Caco-2 (cell line): ENCODE results near the gene IFTAP. TPM values are rescaled to one million over a fixed set of nuclear protein-coding genes. Genes with fewer than 3 reads are reported as not detected.

Experiments
- BruUV-seq: library from RNA; stranded (reverse); fragments of 400-500 nt; replicated peaks from 2 replicates; lab custom pipeline; 2021; lab: Mats Ljungman, UMichigan
- CTCF ChIA-PET: fragments of 300-600 bp; sonication (Branson Sonifier 250); formaldehyde crosslinking; loops from one replicate; lab custom pipeline; 2022; ENCODE audit warnings: antibody characterized with exemption; lab: Charles Lee
- POLR2A ChIA-PET: fragments of 300-600 bp; sonication (Branson Sonifier 250); formaldehyde crosslinking; loops from one replicate; lab custom pipeline; 2022; ENCODE audit warnings: antibody characterized with exemption; lab: Charles Lee
- DNase-seq, 2 experiments: peaks; one replicate each; pipeline versions ENCODE4 v3.0.0 to v3.0.0-alpha.2; 2020 to 2022
- H3K27me3 ChIP-seq: replicated peaks from 2 replicates; pipeline ENCODE4 v1.6.0; 2011; ENCODE audit warnings: low read length; ENCODE audit not compliant: control insufficient read depth, insufficient read depth
- H3K36me3 ChIP-seq: 2 replicates; pipeline ENCODE4 v1.5.1; 2011; ENCODE audit warnings: low read length; ENCODE audit not compliant: control insufficient read depth, insufficient read depth
- H3K4me1 ChIP-seq: fragments of 250-450 bp; sonication (Bioruptor Pico); 2 replicates; pipeline ENCODE4 v1.5.1; 2020; ENCODE audit warnings: mild to moderate bottlenecking
- H3K4me3 ChIP-seq: 2 replicates; pipeline ENCODE4 v1.5.1; 2011; ENCODE audit warnings: low read depth, mild to moderate bottlenecking, control low read depth, low read length
- H3K9me3 ChIP-seq: fragments of 250-450 bp; sonication (Bioruptor Pico); 2 replicates; pipeline ENCODE4 v1.5.1; 2020; ENCODE audit warnings: mild to moderate bottlenecking, moderate library complexity
- H3K27ac Mint-ChIP-seq: one replicate; pipeline ENCODE4 v1.8.0; 2022; ENCODE audit warnings: mixed read lengths; ENCODE audit not compliant: unreplicated experiment
- H3K27me3 Mint-ChIP-seq: one replicate; pipeline ENCODE4 v1.8.0; 2022; ENCODE audit warnings: mixed read lengths; ENCODE audit not compliant: insufficient read depth, unreplicated experiment
- H3K36me3 Mint-ChIP-seq: one replicate; pipeline ENCODE4 v1.8.0; 2022; ENCODE audit warnings: mild to moderate bottlenecking, mixed read lengths; ENCODE audit not compliant: insufficient read depth, unreplicated experiment
- H3K4me1 Mint-ChIP-seq: one replicate; pipeline ENCODE4 v1.8.0; 2022; ENCODE audit warnings: low read depth, mixed read lengths; ENCODE audit not compliant: unreplicated experiment
- H3K4me3 Mint-ChIP-seq: one replicate; pipeline ENCODE4 v1.8.0; 2022; ENCODE audit warnings: mild to moderate bottlenecking, moderate library complexity, mixed read lengths; ENCODE audit not compliant: unreplicated experiment
- H3K9me3 Mint-ChIP-seq: one replicate; pipeline ENCODE4 v1.8.0; 2022; ENCODE audit warnings: mixed read lengths; ENCODE audit not compliant: unreplicated experiment
- intact Hi-C: fragments of 100-400 bp; cut with micrococcal nuclease; formaldehyde crosslinking; loops from one replicate; pipeline ENCODE4 v1.10.0; 2022; ENCODE audit not compliant: unreplicated experiment
- total RNA-seq: library from RNA; stranded (reverse); gene quantifications from 2 replicates; pipeline ENCODE4 v1.2.3, GENCODE V29; 2022
- TF ChIP-seq, protein P1 (sequence below), 2 experiments: fragments of 200-600 bp in 1 of 2; IDR thresholded peaks; 1 replicate in 1 of 2; 2 replicates in 1 of 2; pipeline versions ENCODE4 v1.5.1 to v1.8.0; 2011 to 2022; ENCODE audit warnings: antibody characterized with exemption in 1 of 2, control low read depth in 1 of 2, inconsistent platforms in 1 of 2, low read depth in 1 of 2, low read length in 1 of 2, mild to moderate bottlenecking in 1 of 2, moderate library complexity in 1 of 2; ENCODE audit not compliant: insufficient read depth in 1 of 2, severe bottlenecking in 1 of 2, unreplicated experiment in 1 of 2

Gene IFTAP
- total RNA-seq, 1 experiment from 2014 or later, result 10.4 TPM

DNA sequence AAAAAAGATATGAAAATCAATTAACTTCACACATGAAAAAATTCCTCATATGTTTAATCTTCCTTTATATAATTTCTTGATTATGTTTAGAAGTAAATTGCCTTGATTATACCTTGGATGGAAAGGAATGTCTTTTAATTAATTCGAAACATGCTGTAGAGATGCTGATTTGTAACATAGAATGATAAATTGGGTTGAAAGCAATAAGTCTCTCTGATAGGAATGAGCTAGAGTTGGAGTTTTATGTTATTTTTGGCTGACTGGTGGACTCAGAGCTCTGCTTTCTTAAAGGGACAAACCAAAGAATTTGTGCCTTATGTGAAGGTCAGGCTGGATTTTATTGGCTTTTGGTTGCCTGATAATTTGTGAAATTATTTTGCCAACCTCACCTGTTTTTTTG is 98.4 kb downstream of the IFTAP start:
- BruUV-seq, result no TSS peak
- ChIA-PET POLR2A (no interaction called here), CTCF (interaction anchor here (0.6 kb wide), 1 partner anchor 55 kb away, joined by 3 read pairs; no protein-coding TSS in a partner anchor)
- no peak overlapping the region for H3K4me3 Mint-ChIP-seq
- H3K4me1 Mint-ChIP-seq, result no peaks in the 10 kb centered on the region
- H3K27ac Mint-ChIP-seq, result no peak overlapping the region
- no peaks in the 10 kb centered on the region for H3K36me3 ChIP-seq
- intact Hi-C loops, result no loop called here
- no peak overlapping the region for H3K4me3 ChIP-seq
- TF ChIP-seq, protein P1, sequence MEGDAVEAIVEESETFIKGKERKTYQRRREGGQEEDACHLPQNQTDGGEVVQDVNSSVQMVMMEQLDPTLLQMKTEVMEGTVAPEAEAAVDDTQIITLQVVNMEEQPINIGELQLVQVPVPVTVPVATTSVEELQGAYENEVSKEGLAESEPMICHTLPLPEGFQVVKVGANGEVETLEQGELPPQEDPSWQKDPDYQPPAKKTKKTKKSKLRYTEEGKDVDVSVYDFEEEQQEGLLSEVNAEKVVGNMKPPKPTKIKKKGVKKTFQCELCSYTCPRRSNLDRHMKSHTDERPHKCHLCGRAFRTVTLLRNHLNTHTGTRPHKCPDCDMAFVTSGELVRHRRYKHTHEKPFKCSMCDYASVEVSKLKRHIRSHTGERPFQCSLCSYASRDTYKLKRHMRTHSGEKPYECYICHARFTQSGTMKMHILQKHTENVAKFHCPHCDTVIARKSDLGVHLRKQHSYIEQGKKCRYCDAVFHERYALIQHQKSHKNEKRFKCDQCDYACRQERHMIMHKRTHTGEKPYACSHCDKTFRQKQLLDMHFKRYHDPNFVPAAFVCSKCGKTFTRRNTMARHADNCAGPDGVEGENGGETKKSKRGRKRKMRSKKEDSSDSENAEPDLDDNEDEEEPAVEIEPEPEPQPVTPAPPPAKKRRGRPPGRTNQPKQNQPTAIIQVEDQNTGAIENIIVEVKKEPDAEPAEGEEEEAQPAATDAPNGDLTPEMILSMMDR (IDR thresholded peaks at IDR 0.05; ENCODE audit: insufficient read depth in 1 of 2, low read depth in 1 of 2, low read length in 1 of 2, severe bottlenecking in 1 of 2, unreplicated experiment in 1 of 2), result no peak
- no peaks in the 10 kb centered on the region for H3K9me3 ChIP-seq
- H3K27me3 Mint-ChIP-seq, result peaks cover 14% of the 10 kb centered on the region
- peaks cover 1% of the 10 kb centered on the region; the same call in 1 of the 2 replicates for H3K27me3 ChIP-seq
- no peaks in the 10 kb centered on the region for H3K9me3 Mint-ChIP-seq
- H3K36me3 Mint-ChIP-seq, result no peaks in the 10 kb centered on the region
- DNase-seq, result no peak
- H3K4me1 ChIP-seq, result no peaks in the 10 kb centered on the region

DNA sequence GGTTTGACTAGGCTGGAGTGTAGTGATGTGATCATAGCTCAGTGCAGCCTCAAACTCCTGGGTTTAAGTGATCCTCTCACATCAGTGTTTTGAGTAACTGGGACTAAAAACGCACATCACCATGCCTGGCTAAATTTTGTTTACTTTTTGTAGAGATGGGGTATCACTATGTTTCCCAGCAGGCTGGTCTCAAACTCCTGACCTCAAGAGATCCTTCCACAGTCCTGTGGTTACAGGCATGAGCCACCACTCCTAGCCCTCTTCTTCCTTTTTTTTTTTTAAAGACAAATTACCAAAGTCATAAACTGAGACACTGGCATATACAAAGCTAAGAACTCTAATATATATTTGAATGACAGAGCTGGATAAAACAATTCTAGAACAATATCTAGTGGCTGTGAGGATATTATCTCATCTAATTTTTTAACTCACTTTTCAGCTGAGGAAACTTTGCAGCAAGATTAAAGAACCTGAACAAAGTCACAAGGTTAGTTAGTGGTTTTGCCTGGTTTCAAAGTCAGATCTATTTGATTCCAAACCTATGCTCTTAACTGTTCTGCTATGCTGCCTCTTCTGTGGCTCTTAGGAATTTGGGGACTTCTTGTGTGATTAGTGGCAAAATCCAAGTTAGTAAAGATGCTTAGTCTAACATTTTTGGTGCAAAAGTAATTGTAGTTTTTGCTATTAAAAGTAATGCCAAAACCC is 99.0 kb downstream of the IFTAP start:
- intact Hi-C loops, result no loop called here
- BruUV-seq, result no TSS peak
- TF ChIP-seq, protein P1 (IDR thresholded peaks at IDR 0.05; ENCODE audit: insufficient read depth in 1 of 2, low read depth in 1 of 2, low read length in 1 of 2, severe bottlenecking in 1 of 2, unreplicated experiment in 1 of 2), result no peak
- ChIA-PET POLR2A (no interaction called here), CTCF (interaction anchor here (0.6 kb wide), 1 partner anchor 54 kb away, joined by 3 read pairs; no protein-coding TSS in a partner anchor)
- peaks cover 1% of the 10 kb centered on the region; the same call in 1 of the 2 replicates for H3K27me3 ChIP-seq
- H3K27ac Mint-ChIP-seq, result no peak overlapping the region
- H3K9me3 ChIP-seq, result no peaks in the 10 kb centered on the region
- no peak overlapping the region for H3K4me3 ChIP-seq
- no peaks in the 10 kb centered on the region for H3K4me1 ChIP-seq
- no peaks in the 10 kb centered on the region for H3K36me3 Mint-ChIP-seq
- no peak for DNase-seq
- no peak overlapping the region for H3K4me3 Mint-ChIP-seq
- no peaks in the 10 kb centered on the region for H3K36me3 ChIP-seq
- no peaks in the 10 kb centered on the region for H3K4me1 Mint-ChIP-seq
- peaks cover 14% of the 10 kb centered on the region for H3K27me3 Mint-ChIP-seq
- no peaks in the 10 kb centered on the region for H3K9me3 Mint-ChIP-seq

DNA sequence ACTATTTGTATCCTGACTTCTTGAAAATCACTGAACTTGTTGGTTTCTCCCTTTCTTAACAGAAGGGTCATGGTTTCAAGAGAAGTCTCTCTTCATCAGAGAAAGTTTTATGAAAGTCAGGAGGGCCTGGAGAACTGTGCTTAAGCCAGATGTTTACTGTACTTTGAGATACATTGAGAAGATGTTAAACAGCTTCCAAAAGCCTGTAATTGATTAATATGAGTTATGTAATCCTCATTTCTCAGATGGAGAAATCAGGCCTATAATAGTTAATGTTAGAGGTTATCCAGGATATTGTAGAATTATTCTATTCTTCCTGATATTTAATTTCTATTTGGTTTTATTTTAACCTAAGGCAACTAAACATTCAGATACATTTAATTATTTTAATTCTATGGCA is 100.8 kb downstream of the IFTAP start:
- no peaks in the 10 kb centered on the region for H3K4me1 Mint-ChIP-seq
- intact Hi-C loops, result no loop called here

More for the DNA sequence above, 100.8 kb downstream of the IFTAP start:
- H3K4me3 Mint-ChIP-seq, result no peak overlapping the region
- peaks cover 1% of the 10 kb centered on the region; the same call in 1 of the 2 replicates for H3K27me3 ChIP-seq
- H3K27ac Mint-ChIP-seq, result no peak overlapping the region
- H3K4me3 ChIP-seq, result no peak overlapping the region
- POLR2A ChIA-PET, result no interaction called here
- TF ChIP-seq, protein P1 (IDR thresholded peaks at IDR 0.05; ENCODE audit: insufficient read depth in 1 of 2, low read depth in 1 of 2, low read length in 1 of 2, severe bottlenecking in 1 of 2, unreplicated experiment in 1 of 2), result no peak
- no peaks in the 10 kb centered on the region for H3K9me3 Mint-ChIP-seq
- no peak for DNase-seq
- H3K27me3 Mint-ChIP-seq, result peaks cover 10% of the 10 kb centered on the region
- H3K9me3 ChIP-seq, result no peaks in the 10 kb centered on the region
- H3K36me3 ChIP-seq, result no peaks in the 10 kb centered on the region
- CTCF ChIA-PET, result no interaction called here
- BruUV-seq, result no TSS peak
- H3K4me1 ChIP-seq, result no peaks in the 10 kb centered on the region
- no peaks in the 10 kb centered on the region for H3K36me3 Mint-ChIP-seq
